GM19035 (cell line): ENCODE results near the gene ST6GALNAC5.

Source experiments
- ATAC-seq: cut with Tn5 transposase; IDR thresholded peaks from one replicate; pipeline ENCODE4 v1.9.1; 2021; ENCODE audit not compliant: unreplicated experiment

ST6GALNAC5 gene

GRCh38 chr1:76998582-76999223, 131.4 kb downstream of the ST6GALNAC5 start:
- ATAC-seq: no peak

GRCh38 chr1:77007675-77008074, 140.4 kb downstream of the ST6GALNAC5 start:
- ATAC-seq: no peak

DNA sequence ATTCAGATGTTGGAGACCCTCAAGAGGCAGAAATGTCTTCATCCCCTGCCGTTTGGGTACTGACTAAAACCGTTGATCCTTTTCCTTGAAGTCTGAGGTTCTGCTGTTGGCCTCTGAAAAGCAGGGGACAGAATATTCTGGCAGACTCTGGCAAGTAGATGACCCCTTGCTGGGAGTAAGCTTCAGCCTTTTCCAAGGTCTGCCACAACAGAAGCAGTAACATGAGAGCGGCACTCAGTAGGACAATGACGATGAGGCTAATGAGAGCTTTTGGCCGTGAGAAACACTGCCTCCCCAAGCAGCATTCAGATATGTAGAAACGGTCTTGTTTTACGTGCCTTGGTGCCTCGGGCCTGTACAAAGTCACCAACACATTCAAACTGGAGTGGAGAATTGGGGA, 143.7 kb downstream of the ST6GALNAC5 start:
- no peak for ATAC-seq

DNA sequence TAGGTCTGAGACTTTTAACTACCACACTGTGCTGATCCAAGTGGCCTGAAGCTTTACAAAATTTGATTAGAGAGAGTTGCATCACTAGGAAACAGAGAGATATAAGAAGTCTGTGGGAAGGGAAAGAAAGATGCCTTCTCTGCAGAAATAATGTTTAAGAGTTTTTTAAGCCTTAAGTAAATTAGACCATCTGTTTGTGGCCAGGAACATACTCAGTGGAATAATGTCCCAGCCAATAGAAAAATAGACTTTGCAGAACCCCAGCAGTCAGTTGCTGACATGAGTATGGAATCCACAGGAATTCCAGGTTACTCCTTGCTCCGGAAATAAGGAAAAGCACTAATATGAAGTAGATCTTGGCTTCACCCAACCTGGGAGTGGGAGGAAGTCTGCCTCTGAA, 144.8 kb downstream of the ST6GALNAC5 start:
- no peak for ATAC-seq

GRCh38 chr1:77014073-77014788, 147.0 kb downstream of the ST6GALNAC5 start:
- ATAC-seq: no peak

DNA sequence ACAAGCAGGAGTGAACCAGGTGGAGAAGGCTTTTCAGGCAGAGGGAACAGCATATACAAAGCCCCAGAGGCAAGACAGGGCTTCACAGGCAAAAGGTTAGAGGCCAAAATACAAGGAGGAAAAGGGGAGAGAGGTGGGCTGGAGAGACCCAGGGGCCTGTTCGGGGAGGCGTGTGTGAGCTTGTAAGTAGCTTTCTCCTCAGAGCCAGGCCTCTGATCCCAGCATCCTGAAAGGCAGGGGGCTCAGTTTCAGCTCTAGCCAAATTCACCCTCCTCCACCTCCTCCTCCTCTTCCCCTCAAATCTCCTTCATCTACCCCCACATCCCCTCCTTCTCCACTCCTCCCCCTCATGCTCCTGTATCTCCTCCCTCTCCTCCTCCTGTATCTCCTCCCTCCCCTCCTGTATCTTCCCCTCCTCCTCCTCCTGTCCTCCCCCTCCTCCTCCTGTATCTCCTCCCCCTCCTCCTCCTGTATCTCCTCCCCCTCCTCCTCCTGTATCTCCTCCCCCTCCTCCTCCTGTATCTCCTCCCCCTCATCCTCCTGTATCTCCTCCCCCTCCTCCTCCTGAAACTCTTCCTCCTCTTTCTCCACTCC, 148.6 kb downstream of the ST6GALNAC5 start:
- no peak for ATAC-seq

DNA sequence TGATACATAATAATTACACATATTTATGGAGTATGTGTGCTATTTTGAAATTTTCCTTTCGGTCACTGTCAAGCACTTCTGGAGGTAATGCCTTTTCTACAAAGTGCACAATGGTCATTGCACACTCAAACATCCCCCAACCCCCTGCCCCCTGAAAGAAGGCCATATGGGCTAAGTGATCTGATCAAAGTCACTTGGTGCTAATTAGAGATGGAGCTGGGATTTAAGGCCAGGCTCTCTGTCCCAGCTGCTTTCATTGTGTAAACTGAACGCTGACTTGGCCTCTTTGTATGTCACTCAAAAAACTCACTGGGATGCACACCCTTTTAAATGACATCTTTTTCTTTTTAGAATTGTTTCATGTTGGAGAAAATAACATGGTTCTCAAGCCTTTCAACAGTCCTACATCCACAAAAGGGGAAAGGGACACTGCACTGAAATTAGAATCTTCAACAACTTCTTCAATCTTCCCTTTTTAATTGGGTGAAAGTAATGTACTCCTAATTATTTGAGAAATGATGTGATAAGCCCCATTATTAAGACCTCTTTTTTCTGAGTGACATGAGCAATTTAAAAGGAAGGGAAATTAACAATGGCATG, 149.2 kb downstream of the ST6GALNAC5 start:
- ATAC-seq: no peak

- no peak for ATAC-seq
Measured at GRCh38 chr1:77018311-77018710, 151.0 kb downstream of the ST6GALNAC5 start.

DNA sequence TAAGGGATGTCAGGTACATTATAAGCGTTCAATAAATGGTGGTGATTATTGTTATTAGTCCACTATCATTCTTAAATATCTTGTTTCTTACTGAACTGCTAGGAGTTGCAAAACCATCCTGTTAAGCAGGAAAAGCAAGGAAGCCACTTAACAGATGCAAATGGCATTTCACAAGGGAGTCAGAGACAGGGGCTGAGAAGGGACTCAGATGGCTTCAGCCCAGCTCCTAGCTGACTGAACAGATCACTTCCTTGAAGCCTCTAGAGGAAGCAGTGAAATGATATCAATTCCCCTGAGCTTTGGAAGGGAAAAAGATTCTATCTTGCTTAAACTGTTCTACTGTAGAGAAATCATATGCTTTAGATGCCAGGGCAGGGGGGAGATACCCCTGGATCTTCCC, 151.5 kb downstream of the ST6GALNAC5 start:
- ATAC-seq: no peak

DNA sequence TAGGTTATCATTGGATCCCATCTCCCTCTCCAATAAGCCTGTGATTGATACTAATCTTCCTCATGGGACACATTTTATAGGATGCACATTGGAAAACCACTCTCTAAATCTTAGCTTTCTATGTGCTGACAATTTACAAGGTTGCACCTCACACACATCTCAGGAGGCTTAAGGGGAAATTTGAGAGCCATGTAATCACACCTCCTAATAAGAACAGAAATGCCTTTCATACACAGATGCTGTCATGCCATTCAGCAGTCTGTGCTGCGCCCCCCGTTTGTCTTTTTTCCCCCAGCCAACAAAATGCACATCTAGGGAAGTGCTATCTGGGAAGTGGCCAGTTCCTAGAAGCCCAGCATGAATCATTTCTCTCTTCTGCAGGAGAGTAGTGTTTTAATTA, 154.5 kb downstream of the ST6GALNAC5 start:
- no peak for ATAC-seq

- no peak for ATAC-seq
Measured at GRCh38 chr1:77024500-77024899, 157.2 kb downstream of the ST6GALNAC5 start.

DNA sequence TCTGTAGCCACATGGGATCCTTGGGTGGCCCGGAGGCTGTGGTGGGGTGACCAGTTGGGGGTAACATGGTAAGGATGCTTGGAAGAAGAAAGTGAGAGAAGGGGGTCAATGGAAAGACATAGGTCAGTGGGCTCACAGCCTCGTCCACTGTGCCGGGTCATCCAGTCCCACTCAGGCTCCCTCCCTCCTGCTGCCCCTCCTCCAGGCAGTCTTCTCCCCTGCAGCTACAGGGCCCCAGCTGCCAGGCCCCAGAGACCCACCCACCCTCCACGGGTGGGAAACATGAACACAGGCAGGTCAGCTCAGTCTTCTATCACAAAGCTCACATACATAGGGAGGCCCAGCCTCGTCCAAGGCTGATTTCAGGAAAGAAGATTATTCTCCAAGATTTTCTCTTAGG, 158.3 kb downstream of the ST6GALNAC5 start:
- no peak for ATAC-seq

DNA sequence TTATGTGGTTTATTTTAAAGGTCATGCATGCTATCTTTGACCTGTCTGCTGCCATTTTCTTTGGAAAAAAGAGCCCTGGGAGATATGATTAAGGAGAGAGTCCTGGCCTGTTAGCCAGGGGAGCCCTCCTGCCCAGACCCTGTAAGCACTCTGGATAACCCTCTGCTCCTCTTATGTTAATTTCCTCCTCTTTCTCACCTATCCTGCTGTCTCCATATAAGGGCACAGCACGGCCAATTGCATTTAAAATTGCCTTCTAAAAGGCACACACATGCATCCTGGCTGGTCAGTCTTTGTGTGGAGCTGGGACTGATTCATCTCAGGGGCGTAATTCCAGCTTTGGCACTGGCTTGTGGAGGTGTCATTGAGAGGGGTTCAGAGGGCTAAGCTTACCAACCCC, 158.9 kb downstream of the ST6GALNAC5 start:
- ATAC-seq: no peak

GRCh38 chr1:77026640-77027039, 159.4 kb downstream of the ST6GALNAC5 start:
- no peak for ATAC-seq

DNA sequence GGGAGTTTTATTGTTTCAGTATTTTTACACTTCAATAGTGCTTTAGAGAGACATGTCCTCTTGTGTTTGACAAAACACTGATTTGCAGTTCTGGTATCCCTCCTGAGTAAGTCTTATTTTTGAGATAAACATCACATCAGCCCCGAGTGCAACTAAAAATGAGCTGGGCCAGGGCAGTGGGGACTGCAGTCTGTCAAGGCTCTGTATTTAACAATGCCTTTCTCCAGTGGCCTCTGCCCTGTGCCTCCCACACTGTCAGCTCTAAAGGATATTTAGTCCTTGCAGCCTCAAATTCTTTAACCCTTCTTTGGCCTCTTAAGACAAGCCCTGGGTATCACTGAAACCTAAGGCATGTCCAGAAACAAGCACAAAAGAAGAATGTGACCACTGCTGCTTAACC, 160.6 kb downstream of the ST6GALNAC5 start:
- ATAC-seq: no peak

- no peak for ATAC-seq
Measured at GRCh38 chr1:77030401-77031105, 163.3 kb downstream of the ST6GALNAC5 start.

GRCh38 chr1:77031106-77031662, 163.9 kb downstream of the ST6GALNAC5 start:
- no peak for ATAC-seq

DNA sequence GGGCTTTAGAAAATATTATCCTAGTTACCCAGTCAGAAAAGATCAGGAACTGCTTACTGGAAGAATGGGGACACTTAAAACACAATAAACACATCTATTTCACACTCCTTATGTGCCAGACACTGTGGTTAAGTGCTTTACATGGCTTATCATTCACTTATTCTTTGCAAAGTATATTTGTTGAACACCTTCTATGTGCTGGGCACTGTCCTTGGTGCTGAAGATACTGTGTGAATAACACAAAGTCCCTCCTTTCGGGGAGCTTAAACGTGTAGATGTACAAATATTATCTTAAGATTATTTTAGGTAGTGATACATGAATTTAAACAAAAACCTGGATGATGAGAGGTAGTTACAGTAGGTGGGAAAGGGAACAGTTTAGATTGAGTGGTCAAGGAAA, 169.3 kb downstream of the ST6GALNAC5 start:
- ATAC-seq: no peak

DNA sequence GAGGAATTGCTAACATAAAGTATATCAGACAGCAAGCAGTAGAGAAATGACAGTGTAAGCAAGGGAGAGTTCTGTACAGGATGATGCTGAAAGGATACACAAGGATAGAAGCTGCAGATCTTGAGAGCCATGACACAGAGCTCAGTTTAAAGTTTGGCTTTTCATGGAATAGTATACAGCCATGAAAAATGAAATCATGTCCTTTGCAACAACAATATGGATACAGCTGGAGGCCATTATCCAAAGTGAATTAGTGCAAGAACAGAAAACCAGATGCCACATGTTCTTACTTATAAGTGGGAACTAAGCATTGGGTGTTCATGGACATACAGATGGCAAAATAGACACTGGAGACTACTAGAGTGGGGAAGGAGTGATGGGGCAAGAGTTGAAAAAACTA, 169.8 kb downstream of the ST6GALNAC5 start:
- ATAC-seq: no peak

DNA sequence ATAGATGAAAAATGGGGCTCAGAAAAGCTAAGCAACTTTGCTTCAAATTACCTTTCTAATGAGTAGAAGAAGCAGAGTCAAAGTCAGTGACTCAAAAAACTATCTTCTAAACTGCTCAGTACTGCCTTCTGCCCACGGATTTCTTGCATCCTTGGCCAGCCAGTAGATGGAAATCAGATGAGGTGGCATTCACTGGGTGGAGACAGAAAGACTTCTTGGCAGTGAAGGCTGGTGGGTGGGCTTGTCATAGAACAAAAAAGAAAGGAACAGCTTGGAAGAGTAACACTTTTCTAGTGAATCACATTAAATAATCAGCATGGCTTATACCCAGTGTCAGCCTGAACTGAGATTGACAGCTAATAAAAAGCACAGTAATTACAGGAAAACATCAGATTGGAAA, 170.7 kb downstream of the ST6GALNAC5 start:
- ATAC-seq: no peak

DNA sequence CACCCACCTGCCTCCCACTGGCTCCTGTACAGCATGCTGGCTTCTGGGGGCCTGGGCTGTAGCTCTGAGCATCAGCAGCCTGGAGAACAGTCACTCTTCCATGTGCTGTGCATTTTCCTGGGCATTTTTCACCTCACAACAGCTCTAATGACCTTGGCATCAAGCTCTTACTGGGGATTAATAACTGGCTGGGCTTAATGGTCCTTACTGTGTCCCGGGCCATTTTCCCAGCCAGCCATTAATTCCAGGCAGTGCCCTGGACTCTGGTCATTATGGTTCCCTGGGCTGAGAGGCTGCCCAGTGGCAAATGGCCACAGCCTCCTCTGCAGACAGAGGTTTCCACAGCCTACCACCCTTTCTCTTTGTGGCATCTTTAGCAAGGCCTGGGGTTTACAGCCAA, 171.8 kb downstream of the ST6GALNAC5 start:
- ATAC-seq: no peak
